Activated B cell treated with CpG ODN at 0.5 μM for 24 hours (primary cell): ENCODE results near the gene FOXO4. TPM values are rescaled to one million over a fixed set of nuclear protein-coding genes. Genes with fewer than 3 reads are reported as not detected.

Source experiments
- ATAC-seq: fragments of 200-7000 bp; cut with Tn5 transposase; one replicate; pipeline ENCODE4 v1.10.0; 2021; ENCODE audit warnings: low read depth, mild to moderate bottlenecking, moderate library complexity
- CTCF ChIA-PET: fragments of 350-600 bp; sonication (Branson Sonifier 250); formaldehyde crosslinking; loops from one replicate; lab custom pipeline; 2021; ENCODE audit warnings: antibody characterized with exemption; lab: Charles Lee
- POLR2A ChIA-PET: fragments of 350-600 bp; sonication (Branson Sonifier 250); formaldehyde crosslinking; loops from one replicate; lab custom pipeline; 2021; ENCODE audit warnings: antibody characterized with exemption; lab: Charles Lee
- DNase-seq: peaks from one replicate; pipeline ENCODE4 v3.0.0; 2022
- H3K27ac Mint-ChIP-seq: one replicate; pipeline ENCODE4 v1.8.0; 2020; ENCODE audit warnings: mixed read lengths
- H3K27me3 Mint-ChIP-seq: one replicate; pipeline ENCODE4 v1.8.0; 2021; ENCODE audit warnings: mixed read lengths
- H3K36me3 Mint-ChIP-seq: one replicate; pipeline ENCODE4 v1.8.0; 2021; ENCODE audit warnings: low read depth, mixed read lengths
- H3K4me1 Mint-ChIP-seq: one replicate; pipeline ENCODE4 v1.8.0; 2021; ENCODE audit warnings: mixed read lengths
- H3K4me3 Mint-ChIP-seq: one replicate; pipeline ENCODE4 v1.8.0; 2020; ENCODE audit warnings: mild to moderate bottlenecking, mixed read lengths
- H3K9me3 Mint-ChIP-seq: one replicate; pipeline ENCODE4 v1.8.0; 2020; ENCODE audit warnings: mixed read lengths
- CTCF ChIP-seq: fragments of 200-600 bp; IDR thresholded peaks from one replicate; pipeline ENCODE4 v1.8.0; 2022; ENCODE audit warnings: antibody characterized with exemption, mild to moderate bottlenecking
- intact Hi-C: fragments of 100-400 bp; cut with micrococcal nuclease; formaldehyde crosslinking; loops from one replicate; pipeline ENCODE4 v1.15.1; 2024
- total RNA-seq: library from RNA; stranded (reverse); gene quantifications from 2 replicates; pipeline ENCODE4 v1.2.3, GENCODE V29; 2022

The FOXO4 gene
- total RNA-seq, 1 donor from 2014 or later = 16.1 TPM

- intact Hi-C loops = no loop called here
- no peak overlapping the region for H3K4me3 Mint-ChIP-seq
- DNase-seq (no peak), ATAC-seq (no peak)
- TF ChIP-seq CTCF = no peak
- no peaks in the 10 kb centered on the region for H3K27me3 Mint-ChIP-seq
- H3K36me3 Mint-ChIP-seq = peaks cover 50% of the 10 kb centered on the region
- no peak overlapping the region for H3K27ac Mint-ChIP-seq
- POLR2A ChIA-PET = no interaction called here
- H3K9me3 Mint-ChIP-seq = no peaks in the 10 kb centered on the region
- H3K4me1 Mint-ChIP-seq = peaks cover 15% of the 10 kb centered on the region
- CTCF ChIA-PET = no interaction called here
These were observed 37.7 kb upstream of the FOXO4 start for GRCh38 chrX:71057848-71058530.

- ChIA-PET POLR2A (interaction anchor here (0.6 to 1.0 kb wide), 2 partner anchors 8 to 24 kb away, joined by 3 to 5 read pairs; partner anchors contain the start of gene SNX12), CTCF (no interaction called here)
- Mint-ChIP-seq H3K27ac (no peak overlapping the region), H3K4me1 (peaks cover 14% of the 10 kb centered on the region), H3K36me3 (peaks cover 59% of the 10 kb centered on the region), H3K4me3 (no peak overlapping the region), H3K9me3 (no peaks in the 10 kb centered on the region), H3K27me3 (no peaks in the 10 kb centered on the region)
- ATAC-seq = no peak
- no peak for DNase-seq
- intact Hi-C loops = loop anchor here (10.0 kb wide), 1 partner anchor 475 kb away; the partner anchor contains the start of gene OGT
- TF ChIP-seq CTCF = no peak
These were observed 35.5 kb upstream of the FOXO4 start for GRCh38 chrX:71060127-71060526.

GRCh38 chrX:71067089-71067488, 28.6 kb upstream of the FOXO4 start:
- intact Hi-C loops = loop anchor here (10.0 kb wide), 1 partner anchor 468 kb away; the partner anchor contains the start of gene OGT

GRCh38 chrX:71067712-71068043, 28.0 kb upstream of the FOXO4 start:
- H3K4me3 Mint-ChIP-seq = peak overlapping the region; percentile 94
- peaks cover 3% of the 10 kb centered on the region for H3K27me3 Mint-ChIP-seq
- no peak for ATAC-seq
- no peak for TF ChIP-seq CTCF
- no peak for DNase-seq
- H3K9me3 Mint-ChIP-seq = no peaks in the 10 kb centered on the region
- intact Hi-C loops = loop anchor here (1.0 to 10.0 kb wide), 8 partner anchors 28 to 467 kb away; partner anchors contain the start of genes FOXO4, IL2RG, MED12 and OGT
- ChIA-PET POLR2A (interaction anchor here (0.5 to 1.9 kb wide), 11 partner anchors 8 to 935 kb away, joined by 3 to 39 read pairs (median 5); partner anchors contain the start of genes IGBP1, IL2RG, MED12 and NONO), CTCF (no interaction called here)
- peaks cover 19% of the 10 kb centered on the region for H3K36me3 Mint-ChIP-seq
- peak overlapping the region; percentile 95 for H3K27ac Mint-ChIP-seq
- H3K4me1 Mint-ChIP-seq = peaks cover 19% of the 10 kb centered on the region

More at GRCh38 chrX:71067089-71067488, 28.6 kb upstream of the FOXO4 start:
- Mint-ChIP-seq H3K36me3 (peaks cover 24% of the 10 kb centered on the region), H3K4me3 (peak overlapping the region; percentile 94), H3K4me1 (peaks cover 19% of the 10 kb centered on the region), H3K27me3 (peaks cover 3% of the 10 kb centered on the region), H3K9me3 (no peaks in the 10 kb centered on the region), H3K27ac (no peak overlapping the region)
- TF ChIP-seq CTCF = no peak
- ChIA-PET CTCF (no interaction called here), POLR2A (interaction anchor here (0.5 to 1.9 kb wide), 7 partner anchors 7 to 934 kb away, joined by 3 to 39 read pairs (median 7); partner anchors contain the start of genes IGBP1, IL2RG, MED12 and TAF1)
- ATAC-seq = no peak
- no peak for DNase-seq
